Fibroblast of lung (primary cell): ENCODE results near the gene AMMECR1L.
"Not testable (repeated sequence)": the region's sequence is repeated elsewhere in the genome, so short reads cannot be mapped to it uniquely, and the experiment has no call there.

Experiments
- EZH2 ChIP-seq: IDR thresholded peaks from 2 replicates; pipeline ENCODE4 v1.5.1; 2012; ENCODE audit warnings: low read length, control low read depth, mild to moderate bottlenecking; ENCODE audit errors: missing control alignments
- TF ChIP-seq, protein P1 (sequence below), 2 donors: IDR thresholded peaks in 1 of 2; conservative IDR thresholded peaks in 1 of 2; 1 replicate in 1 of 2; 2 replicates in 1 of 2; pipeline ENCODE4 v1.5.1; 2011 to 2012; ENCODE audit warnings: low read length in 2 of 2, control low read depth in 1 of 2, inconsistent platforms in 1 of 2, low read depth in 1 of 2, mild to moderate bottlenecking in 1 of 2

DNA sequence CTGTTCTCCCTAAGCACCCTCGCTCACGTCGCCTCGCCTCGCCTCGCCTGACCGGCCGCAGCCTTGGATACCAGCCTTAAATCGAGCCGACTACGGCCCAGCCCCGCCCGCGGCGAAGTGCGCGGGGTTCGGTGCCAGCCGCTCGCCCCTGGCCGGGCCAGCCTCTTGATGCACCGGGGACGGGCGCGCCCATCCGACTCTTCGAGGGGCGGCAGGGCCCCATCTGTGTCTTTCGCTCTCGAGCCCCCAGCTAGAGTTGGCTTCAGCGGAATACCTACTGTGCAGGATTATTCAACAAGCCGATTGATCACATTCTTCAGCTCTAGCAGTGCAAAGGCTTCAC lies 808 bp upstream of the AMMECR1L start:
- TF ChIP-seq, protein P1, sequence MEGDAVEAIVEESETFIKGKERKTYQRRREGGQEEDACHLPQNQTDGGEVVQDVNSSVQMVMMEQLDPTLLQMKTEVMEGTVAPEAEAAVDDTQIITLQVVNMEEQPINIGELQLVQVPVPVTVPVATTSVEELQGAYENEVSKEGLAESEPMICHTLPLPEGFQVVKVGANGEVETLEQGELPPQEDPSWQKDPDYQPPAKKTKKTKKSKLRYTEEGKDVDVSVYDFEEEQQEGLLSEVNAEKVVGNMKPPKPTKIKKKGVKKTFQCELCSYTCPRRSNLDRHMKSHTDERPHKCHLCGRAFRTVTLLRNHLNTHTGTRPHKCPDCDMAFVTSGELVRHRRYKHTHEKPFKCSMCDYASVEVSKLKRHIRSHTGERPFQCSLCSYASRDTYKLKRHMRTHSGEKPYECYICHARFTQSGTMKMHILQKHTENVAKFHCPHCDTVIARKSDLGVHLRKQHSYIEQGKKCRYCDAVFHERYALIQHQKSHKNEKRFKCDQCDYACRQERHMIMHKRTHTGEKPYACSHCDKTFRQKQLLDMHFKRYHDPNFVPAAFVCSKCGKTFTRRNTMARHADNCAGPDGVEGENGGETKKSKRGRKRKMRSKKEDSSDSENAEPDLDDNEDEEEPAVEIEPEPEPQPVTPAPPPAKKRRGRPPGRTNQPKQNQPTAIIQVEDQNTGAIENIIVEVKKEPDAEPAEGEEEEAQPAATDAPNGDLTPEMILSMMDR (conservative IDR thresholded peaks at IDR 0.05 in 1 of 2, IDR thresholded peaks at IDR 0.05 in 1 of 2; ENCODE audit: low read depth in 1 of 2, low read length in 2 of 2): not testable (repeated sequence)
- TF ChIP-seq EZH2: not testable (repeated sequence)
